DOHH2 (cell line): ENCODE measurements around the gene MEPE.

ENCODE experiments used
- CTCF ChIP-seq: fragments of 200-600 bp; sonication (generic); IDR thresholded peaks from one replicate; pipeline ENCODE4 v1.5.1; 2014; ENCODE audit warnings: antibody characterized with exemption, mild to moderate bottlenecking, low read depth, low read length; ENCODE audit not compliant: poor library complexity, severe bottlenecking
- EZH2phosphoT487 ChIP-seq: fragments of 200-600 bp; sonication (generic); IDR thresholded peaks from 2 replicates; pipeline ENCODE4 v1.6.1; 2017; ENCODE audit warnings: borderline replicate concordance, mild to moderate bottlenecking, antibody characterized with exemption, low read length, moderate library complexity, mixed read lengths

- TF ChIP-seq CTCF (no peak), EZH2phosphoT487 (no peak)
These were observed 32.5 kb downstream of the MEPE start for GRCh38 chr4:87865288-87865687.
